ENCODE results near the gene GPT2. TPM values are rescaled to one million over a fixed set of nuclear protein-coding genes. Genes with fewer than 3 reads are reported as not detected.

GPT2 gene
- total RNA-seq, 1 donor from 2014 or later, result 21.6 TPM

GRCh38 chr16:46961373-46962353, 77.5 kb downstream of the GPT2 start:
- Histone ChIP-seq H3K4me1 (no peaks in the 10 kb centered on the region), H3F3A (ENCODE audit: low read depth) (no peaks in the 10 kb centered on the region), H3K27me3 (no peaks in the 10 kb centered on the region), H3K9ac (no peak overlapping the region), H3K9me3 (ENCODE audit: low read depth) (no peaks in the 10 kb centered on the region), H3K4me2 (no peak overlapping the region), H3K36me3 (peaks cover 15% of the 10 kb centered on the region), H2AFZ (replicated peaks) (no peak overlapping the region), H3K79me2 (ENCODE audit: low read depth) (peaks cover 58% of the 10 kb centered on the region), H3K4me3 (no peak overlapping the region), H3K27ac (no peak overlapping the region), H4K20me1 (ENCODE audit: low read depth) (peaks cover 18% of the 10 kb centered on the region)
- Mint-ChIP-seq H3K9me3 (no peaks in the 10 kb centered on the region), H3K36me3 (peaks cover 28% of the 10 kb centered on the region), H3K27me3 (ENCODE audit: insufficient read depth, low read depth) (no peaks in the 10 kb centered on the region), H3K27ac (no peak overlapping the region), H3K4me1 (no peaks in the 10 kb centered on the region), H3K4me3 (no peak overlapping the region)
- no peak for TF ChIP-seq EZH2 (IDR thresholded peaks at IDR 0.05)
- no peak for TF ChIP-seq CTCF (IDR thresholded peaks at IDR 0.05)
- TF ChIP-seq EZH2phosphoT487 (IDR thresholded peaks at IDR 0.05), result no peak
- DNase-seq (ENCODE audit: low spot score), result no peak

GRCh38 chr16:46962629-46963028, 78.5 kb downstream of the GPT2 start:
- TF ChIP-seq EZH2 (IDR thresholded peaks at IDR 0.05) (no peak), EZH2phosphoT487 (IDR thresholded peaks at IDR 0.05) (no peak), CTCF (IDR thresholded peaks at IDR 0.05) (no peak)
- Histone ChIP-seq H3K27ac (no peak overlapping the region), H3K4me3 (no peak overlapping the region), H3K79me2 (ENCODE audit: low read depth) (peaks cover 62% of the 10 kb centered on the region), H3K9ac (no peak overlapping the region), H3F3A (ENCODE audit: low read depth) (no peaks in the 10 kb centered on the region), H3K9me3 (ENCODE audit: low read depth) (no peaks in the 10 kb centered on the region), H3K4me2 (no peak overlapping the region), H4K20me1 (ENCODE audit: low read depth) (peaks cover 17% of the 10 kb centered on the region), H3K27me3 (no peaks in the 10 kb centered on the region), H2AFZ (replicated peaks) (no peak overlapping the region), H3K4me1 (no peaks in the 10 kb centered on the region), H3K36me3 (peaks cover 15% of the 10 kb centered on the region)
- H3K36me3 Mint-ChIP-seq, result peaks cover 29% of the 10 kb centered on the region
- H3K4me3 Mint-ChIP-seq, result no peak overlapping the region
- H3K27me3 Mint-ChIP-seq (ENCODE audit: insufficient read depth, low read depth), result no peaks in the 10 kb centered on the region
- no peak overlapping the region for H3K27ac Mint-ChIP-seq
- no peaks in the 10 kb centered on the region for H3K4me1 Mint-ChIP-seq
- DNase-seq (ENCODE audit: low spot score), result no peak
- no peaks in the 10 kb centered on the region for H3K9me3 Mint-ChIP-seq

- no peak overlapping the region for H3K27ac Mint-ChIP-seq
- H3K4me3 Mint-ChIP-seq, result no peak overlapping the region
- peaks cover 80% of the 10 kb centered on the region for H3K79me2 ChIP-seq (ENCODE audit: low read depth)
- peaks cover 2% of the 10 kb centered on the region for H3K27me3 Mint-ChIP-seq (ENCODE audit: insufficient read depth, low read depth)
- no peak overlapping the region for H3K27ac ChIP-seq
- H3K4me1 ChIP-seq, result peaks cover 8% of the 10 kb centered on the region
- peaks cover 24% of the 10 kb centered on the region for H3K36me3 ChIP-seq
- peaks cover 27% of the 10 kb centered on the region for H3K4me1 Mint-ChIP-seq
- no peak overlapping the region for H3K4me3 ChIP-seq
- H2AFZ ChIP-seq (replicated peaks), result no peak overlapping the region
- no peak for DNase-seq (ENCODE audit: low spot score)
- H3K4me2 ChIP-seq, result no peak overlapping the region
- TF ChIP-seq EZH2phosphoT487 (IDR thresholded peaks at IDR 0.05), result no peak
- no peak for TF ChIP-seq CTCF (IDR thresholded peaks at IDR 0.05)
- no peak for TF ChIP-seq EZH2 (IDR thresholded peaks at IDR 0.05)
- H3K9ac ChIP-seq, result no peak overlapping the region
- no peaks in the 10 kb centered on the region for H3K9me3 ChIP-seq (ENCODE audit: low read depth)
- no peaks in the 10 kb centered on the region for H3K9me3 Mint-ChIP-seq
- H3F3A ChIP-seq (ENCODE audit: low read depth), result no peaks in the 10 kb centered on the region
- peaks cover 31% of the 10 kb centered on the region for H3K36me3 Mint-ChIP-seq
- peaks cover 38% of the 10 kb centered on the region for H4K20me1 ChIP-seq (ENCODE audit: low read depth)
- no peaks in the 10 kb centered on the region for H3K27me3 ChIP-seq
Measured at GRCh38 chr16:46968063-46968435, 83.9 kb downstream of the GPT2 start.

All from neural progenitor cell (in vitro differentiated cells).